Type B pancreatic cell (in vitro differentiated cells): ENCODE results near the gene SAMD4B. TPM values are rescaled to one million over a fixed set of nuclear protein-coding genes. Genes with fewer than 3 reads are reported as not detected.

Source experiments
- DNase-seq: peaks from one replicate; pipeline ENCODE4 v3.0.0; 2021; ENCODE audit warnings: mixed read lengths; ENCODE audit not compliant: unreplicated experiment; ENCODE audit errors: extremely low spot score
- H3K27ac Mint-ChIP-seq: 2 replicates; pipeline ENCODE4 v1.8.0; 2021; ENCODE audit warnings: mild to moderate bottlenecking, mixed read lengths
- H3K27me3 Mint-ChIP-seq: 2 replicates; pipeline ENCODE4 v1.8.0; 2021; ENCODE audit warnings: mixed read lengths
- H3K36me3 Mint-ChIP-seq: 2 replicates; pipeline ENCODE4 v1.8.0; 2021; ENCODE audit warnings: mixed read lengths
- H3K4me1 Mint-ChIP-seq: one replicate; pipeline ENCODE4 v1.8.0; 2021; ENCODE audit warnings: mixed read lengths; ENCODE audit not compliant: unreplicated experiment
- H3K4me3 Mint-ChIP-seq: 2 replicates; pipeline ENCODE4 v1.8.0; 2021; ENCODE audit warnings: mild to moderate bottlenecking, mixed read lengths
- H3K9me3 Mint-ChIP-seq: 2 replicates; pipeline ENCODE4 v1.8.0; 2021; ENCODE audit warnings: mixed read lengths
- total RNA-seq: library from RNA; stranded (reverse); gene quantifications from 2 replicates; pipeline ENCODE4 v1.2.1, GENCODE V29; 2021; ENCODE audit warnings: low replicate concordance
- TF ChIP-seq, protein P1 (sequence below): fragments of 200-600 bp; sonication (generic); conservative IDR thresholded peaks from 2 replicates; pipeline ENCODE4 v1.5.0; 2021; ENCODE audit warnings: antibody characterized with exemption, mild to moderate bottlenecking

Gene SAMD4B
- total RNA-seq, 1 donor from 2014 or later: 123 TPM

DNA sequence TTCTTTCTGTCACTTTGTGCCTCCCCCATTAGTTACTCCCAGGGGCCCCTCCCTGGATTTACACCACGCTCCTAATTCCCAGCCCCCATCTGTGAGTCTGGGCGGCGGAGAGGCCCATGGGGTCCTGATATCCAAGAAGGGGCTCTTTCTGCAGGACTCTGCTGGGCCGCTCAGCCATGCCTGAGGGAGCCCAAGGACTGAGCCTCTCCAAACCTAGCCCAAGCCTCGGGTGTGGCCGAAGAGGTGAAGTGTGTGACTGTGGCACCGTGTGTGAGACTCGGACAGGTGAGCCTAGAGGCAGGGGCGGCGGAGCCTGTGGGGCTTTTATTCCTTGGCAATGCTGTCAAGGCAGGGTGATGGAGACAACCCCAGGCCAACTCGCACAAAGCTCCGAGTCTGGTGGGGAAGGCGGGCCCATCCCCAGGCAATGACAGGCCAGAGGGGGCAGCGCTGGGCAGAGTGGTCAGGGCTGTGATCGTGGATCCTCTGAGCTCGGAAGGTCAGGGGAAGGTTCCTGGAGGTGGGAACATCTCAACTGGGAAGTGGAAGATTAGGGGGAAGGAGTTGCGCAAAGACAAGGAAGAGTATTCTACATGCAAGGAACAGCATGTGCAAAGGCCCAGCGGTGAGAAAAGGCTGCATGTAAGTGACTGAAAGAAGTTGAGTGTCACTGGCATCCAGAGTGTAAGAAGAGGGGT, 71.8 kb downstream of the SAMD4B start:
- Mint-ChIP-seq H3K4me3 (peak overlapping the region; percentile 98), H3K27me3 (peaks cover 8% of the 10 kb centered on the region), H3K9me3 (no peaks in the 10 kb centered on the region), H3K4me1 (peaks cover 23% of the 10 kb centered on the region), H3K36me3 (peaks cover 8% of the 10 kb centered on the region), H3K27ac (peak overlapping the region; percentile 88)
- TF ChIP-seq, protein P1, sequence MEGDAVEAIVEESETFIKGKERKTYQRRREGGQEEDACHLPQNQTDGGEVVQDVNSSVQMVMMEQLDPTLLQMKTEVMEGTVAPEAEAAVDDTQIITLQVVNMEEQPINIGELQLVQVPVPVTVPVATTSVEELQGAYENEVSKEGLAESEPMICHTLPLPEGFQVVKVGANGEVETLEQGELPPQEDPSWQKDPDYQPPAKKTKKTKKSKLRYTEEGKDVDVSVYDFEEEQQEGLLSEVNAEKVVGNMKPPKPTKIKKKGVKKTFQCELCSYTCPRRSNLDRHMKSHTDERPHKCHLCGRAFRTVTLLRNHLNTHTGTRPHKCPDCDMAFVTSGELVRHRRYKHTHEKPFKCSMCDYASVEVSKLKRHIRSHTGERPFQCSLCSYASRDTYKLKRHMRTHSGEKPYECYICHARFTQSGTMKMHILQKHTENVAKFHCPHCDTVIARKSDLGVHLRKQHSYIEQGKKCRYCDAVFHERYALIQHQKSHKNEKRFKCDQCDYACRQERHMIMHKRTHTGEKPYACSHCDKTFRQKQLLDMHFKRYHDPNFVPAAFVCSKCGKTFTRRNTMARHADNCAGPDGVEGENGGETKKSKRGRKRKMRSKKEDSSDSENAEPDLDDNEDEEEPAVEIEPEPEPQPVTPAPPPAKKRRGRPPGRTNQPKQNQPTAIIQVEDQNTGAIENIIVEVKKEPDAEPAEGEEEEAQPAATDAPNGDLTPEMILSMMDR: peak; percentile 13
- no peak for DNase-seq

DNA sequence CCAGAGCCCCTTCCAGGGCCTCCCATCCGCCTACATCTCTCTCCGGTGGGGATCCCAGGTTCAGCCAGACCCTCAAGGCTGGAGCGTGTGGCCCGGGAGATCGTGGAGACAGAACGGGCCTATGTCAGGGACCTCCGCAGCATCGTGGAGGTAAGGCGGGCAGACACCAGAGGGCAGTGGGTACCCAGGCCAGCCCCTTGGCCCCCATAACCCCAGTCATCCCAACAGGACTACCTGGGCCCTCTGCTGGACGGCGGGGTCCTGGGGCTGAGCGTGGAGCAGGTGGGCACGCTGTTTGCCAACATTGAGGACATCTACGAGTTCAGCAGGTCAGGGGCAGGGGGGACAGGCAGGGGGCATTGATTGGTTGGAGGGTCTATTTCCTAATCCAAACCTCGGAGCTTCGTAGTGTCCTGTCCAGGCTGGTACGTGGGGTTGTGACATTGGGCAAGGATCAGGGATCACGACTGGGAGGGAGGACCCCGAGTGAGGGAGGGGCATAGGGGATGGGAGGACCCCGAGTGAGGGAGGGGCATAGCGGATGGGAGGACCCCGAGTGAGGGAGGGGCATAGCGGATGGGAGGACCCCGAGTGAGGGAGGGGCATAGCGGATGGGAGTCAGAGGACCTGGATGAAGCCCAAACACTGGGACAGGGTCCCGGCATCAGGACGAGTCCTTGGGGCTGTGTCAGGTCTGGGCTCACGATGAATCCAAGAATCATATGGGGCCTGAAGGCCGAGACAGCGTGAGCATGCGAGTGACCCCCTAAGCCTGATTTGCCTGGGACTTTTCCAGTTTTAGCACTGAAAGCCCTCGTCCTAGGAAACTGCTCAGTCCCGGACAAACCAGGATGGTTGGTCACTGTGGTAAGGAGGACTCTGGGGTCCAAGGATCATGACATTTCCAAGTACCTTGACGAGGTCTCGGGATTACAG, 73.2 kb downstream of the SAMD4B start:
- DNase-seq: no peak
- peak overlapping the region; percentile 98 for H3K4me3 Mint-ChIP-seq
- H3K9me3 Mint-ChIP-seq: no peaks in the 10 kb centered on the region
- peaks cover 7% of the 10 kb centered on the region for H3K36me3 Mint-ChIP-seq
- TF ChIP-seq, protein P1: no peak
- peaks cover 8% of the 10 kb centered on the region for H3K27me3 Mint-ChIP-seq
- peaks cover 22% of the 10 kb centered on the region for H3K4me1 Mint-ChIP-seq
- H3K27ac Mint-ChIP-seq: no peak overlapping the region

DNA sequence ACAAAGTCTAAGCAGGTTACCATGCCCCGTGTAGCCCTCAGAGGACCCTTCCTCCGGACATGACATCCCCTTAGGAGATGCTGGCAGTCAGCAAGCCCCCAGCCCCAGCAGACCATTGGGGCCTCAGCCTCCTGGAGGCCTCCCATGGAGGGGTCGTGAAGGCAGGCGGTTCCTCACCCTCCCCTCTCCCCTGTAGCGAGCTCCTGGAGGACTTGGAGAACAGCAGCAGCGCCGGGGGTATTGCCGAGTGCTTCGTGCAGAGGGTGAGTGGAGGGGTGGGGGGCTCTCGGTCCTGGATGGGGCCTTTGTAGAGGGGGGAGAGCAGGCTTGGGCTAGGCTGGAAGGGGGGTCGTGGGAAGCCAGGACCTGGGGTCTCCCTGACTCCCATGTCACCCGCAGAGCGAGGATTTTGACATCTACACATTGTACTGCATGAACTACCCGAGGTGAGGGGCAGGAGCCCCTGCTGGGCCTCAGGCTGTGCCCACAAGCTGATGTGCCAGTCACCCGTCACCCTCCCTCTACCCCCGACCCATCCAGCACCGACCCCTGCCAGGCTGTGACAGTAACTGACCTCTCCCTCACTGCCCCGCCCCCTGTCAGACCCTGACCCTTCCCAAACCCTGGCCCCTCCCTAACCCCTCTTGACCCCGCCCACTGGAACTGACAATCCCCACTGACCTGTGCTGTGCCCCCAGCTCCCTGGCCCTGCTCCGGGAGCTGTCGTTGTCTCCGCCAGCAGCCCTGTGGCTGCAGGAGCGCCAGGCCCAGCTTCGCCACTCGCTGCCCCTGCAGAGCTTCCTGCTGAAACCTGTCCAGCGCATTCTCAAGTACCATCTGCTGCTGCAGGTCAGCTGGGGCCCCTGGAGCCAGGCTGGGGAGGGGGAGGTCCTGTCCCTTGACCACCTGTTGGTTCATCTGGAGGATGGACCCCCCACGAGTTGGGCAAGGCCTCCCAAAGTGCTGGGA, 74.2 kb downstream of the SAMD4B start:
- Mint-ChIP-seq H3K27me3 (peaks cover 5% of the 10 kb centered on the region), H3K4me3 (no peak overlapping the region), H3K4me1 (peaks cover 11% of the 10 kb centered on the region), H3K27ac (no peak overlapping the region), H3K9me3 (no peaks in the 10 kb centered on the region), H3K36me3 (peaks cover 7% of the 10 kb centered on the region)
- no peak for DNase-seq
- TF ChIP-seq, protein P1: no peak

DNA sequence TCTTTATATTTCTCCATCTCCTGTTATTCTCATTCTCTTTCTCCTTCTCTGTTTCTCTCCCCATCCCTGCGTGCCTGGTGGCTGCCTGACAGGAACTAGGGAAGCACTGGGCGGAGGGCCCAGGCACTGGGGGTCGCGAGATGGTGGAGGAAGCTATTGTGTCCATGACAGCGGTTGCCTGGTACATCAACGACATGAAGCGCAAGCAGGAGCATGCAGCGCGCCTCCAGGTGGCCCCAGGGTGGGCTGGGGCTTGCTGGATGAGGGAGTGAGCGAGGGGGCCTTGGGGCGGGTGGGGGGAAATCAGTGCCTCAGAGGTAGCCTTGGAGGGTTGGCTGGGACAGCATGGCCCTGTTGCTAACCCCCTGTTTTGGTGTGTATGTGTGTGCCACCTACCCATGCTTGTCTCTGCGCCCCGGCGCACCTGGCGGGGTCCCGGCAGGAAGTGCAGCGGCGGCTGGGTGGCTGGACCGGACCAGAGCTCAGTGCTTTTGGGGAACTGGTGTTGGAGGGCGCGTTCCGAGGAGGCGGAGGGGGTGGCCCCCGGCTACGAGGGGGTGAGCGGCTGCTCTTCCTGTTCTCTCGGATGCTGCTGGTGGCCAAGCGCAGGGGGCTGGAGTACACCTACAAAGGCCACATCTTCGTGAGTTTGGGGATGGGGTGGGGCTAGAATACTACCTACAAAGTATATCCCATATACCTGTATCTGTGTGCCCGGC, 75.4 kb downstream of the SAMD4B start:
- no peak for DNase-seq
- TF ChIP-seq, protein P1: no peak
- no peaks in the 10 kb centered on the region for H3K9me3 Mint-ChIP-seq
- peaks cover 9% of the 10 kb centered on the region for H3K4me1 Mint-ChIP-seq
- H3K36me3 Mint-ChIP-seq: peaks cover 7% of the 10 kb centered on the region
- no peak overlapping the region for H3K27ac Mint-ChIP-seq
- H3K4me3 Mint-ChIP-seq: peak overlapping the region; percentile 60
- no peaks in the 10 kb centered on the region for H3K27me3 Mint-ChIP-seq
